Glutamatergic neuron (in vitro differentiated cells): ENCODE data around the gene EVA1C. TPM values are rescaled to one million over a fixed set of nuclear protein-coding genes. Genes with fewer than 3 reads are reported as not detected.

Source experiments
- DNase-seq: peaks from one replicate; pipeline ENCODE4 v3.0.0; 2022
- H3K27ac Mint-ChIP-seq: one replicate; pipeline ENCODE4 v1.8.0; 2020; ENCODE audit warnings: mild to moderate bottlenecking, mixed read lengths, inconsistent platforms; ENCODE audit not compliant: unreplicated experiment
- H3K27me3 Mint-ChIP-seq: one replicate; pipeline ENCODE4 v1.8.0; 2020; ENCODE audit warnings: mild to moderate bottlenecking, moderate library complexity, mixed read lengths, inconsistent platforms; ENCODE audit not compliant: unreplicated experiment
- H3K36me3 Mint-ChIP-seq: one replicate; pipeline ENCODE4 v1.8.0; 2020; ENCODE audit warnings: mild to moderate bottlenecking, mixed read lengths, inconsistent platforms; ENCODE audit not compliant: unreplicated experiment
- H3K4me1 Mint-ChIP-seq: one replicate; pipeline ENCODE4 v1.8.0; 2020; ENCODE audit warnings: mild to moderate bottlenecking, low read depth, mixed read lengths, inconsistent platforms; ENCODE audit not compliant: unreplicated experiment
- H3K4me3 Mint-ChIP-seq: one replicate; pipeline ENCODE4 v1.8.0; 2020; ENCODE audit warnings: mild to moderate bottlenecking, mixed read lengths, inconsistent platforms; ENCODE audit not compliant: unreplicated experiment
- H3K9me3 Mint-ChIP-seq: one replicate; pipeline ENCODE4 v1.8.0; 2020; ENCODE audit warnings: mild to moderate bottlenecking, moderate library complexity, mixed read lengths, inconsistent platforms; ENCODE audit not compliant: unreplicated experiment
- total RNA-seq: library from RNA; stranded (reverse); fragmentation: NEBNext Ultra II Directional; extraction: Animal tissue kit (Norgen Biotek cat#: 25700); gene quantifications from one replicate; pipeline ENCODE4 v1.2.1, GENCODE V29; 2021; ENCODE audit not compliant: unreplicated experiment
- TF ChIP-seq, protein P1 (sequence below): fragments of 200-600 bp; sonication (generic); IDR thresholded peaks from one replicate; pipeline ENCODE4 v1.5.0; 2021; ENCODE audit not compliant: partially characterized antibody, unreplicated experiment

Gene EVA1C
- total RNA-seq, 1 donor from 2014 or later = 2.5 TPM

DNA sequence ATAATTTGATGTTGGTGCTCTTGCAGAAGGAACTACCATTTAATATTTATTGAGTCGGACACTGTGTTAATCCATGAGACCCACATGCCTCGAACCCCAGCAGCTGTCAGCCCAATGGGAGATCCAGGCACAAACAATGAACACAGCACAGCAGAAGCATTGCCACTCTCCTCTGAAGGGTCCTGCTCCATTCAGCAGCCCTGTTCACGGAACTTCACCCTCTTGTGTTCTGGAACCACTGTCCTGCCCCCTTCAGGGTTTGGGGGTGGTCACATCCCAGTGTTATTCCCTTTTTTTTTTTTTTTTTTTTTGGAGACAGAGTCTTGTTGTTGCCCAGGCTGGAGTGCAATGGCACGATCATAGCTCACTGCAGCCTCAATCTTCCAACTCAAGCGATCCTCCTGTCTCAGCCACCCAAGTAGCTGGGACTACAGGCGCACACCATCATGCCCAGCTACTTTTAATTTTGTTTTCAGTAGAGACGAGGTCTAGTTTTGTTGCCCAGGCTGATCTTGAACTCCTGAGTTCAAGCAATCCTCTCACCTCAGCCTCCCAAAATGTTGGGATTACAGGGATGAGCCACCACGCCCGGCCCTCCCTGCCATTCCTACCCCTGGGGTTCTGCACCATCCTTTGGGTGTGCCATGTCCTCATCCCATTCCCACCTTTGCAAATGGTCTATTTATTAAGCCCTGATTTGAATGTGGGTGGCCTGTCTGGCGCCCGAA lies 70.2 kb downstream of the EVA1C start:
- TF ChIP-seq, protein P1, sequence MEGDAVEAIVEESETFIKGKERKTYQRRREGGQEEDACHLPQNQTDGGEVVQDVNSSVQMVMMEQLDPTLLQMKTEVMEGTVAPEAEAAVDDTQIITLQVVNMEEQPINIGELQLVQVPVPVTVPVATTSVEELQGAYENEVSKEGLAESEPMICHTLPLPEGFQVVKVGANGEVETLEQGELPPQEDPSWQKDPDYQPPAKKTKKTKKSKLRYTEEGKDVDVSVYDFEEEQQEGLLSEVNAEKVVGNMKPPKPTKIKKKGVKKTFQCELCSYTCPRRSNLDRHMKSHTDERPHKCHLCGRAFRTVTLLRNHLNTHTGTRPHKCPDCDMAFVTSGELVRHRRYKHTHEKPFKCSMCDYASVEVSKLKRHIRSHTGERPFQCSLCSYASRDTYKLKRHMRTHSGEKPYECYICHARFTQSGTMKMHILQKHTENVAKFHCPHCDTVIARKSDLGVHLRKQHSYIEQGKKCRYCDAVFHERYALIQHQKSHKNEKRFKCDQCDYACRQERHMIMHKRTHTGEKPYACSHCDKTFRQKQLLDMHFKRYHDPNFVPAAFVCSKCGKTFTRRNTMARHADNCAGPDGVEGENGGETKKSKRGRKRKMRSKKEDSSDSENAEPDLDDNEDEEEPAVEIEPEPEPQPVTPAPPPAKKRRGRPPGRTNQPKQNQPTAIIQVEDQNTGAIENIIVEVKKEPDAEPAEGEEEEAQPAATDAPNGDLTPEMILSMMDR = no peak
- Mint-ChIP-seq H3K4me3 (no peak overlapping the region), H3K4me1 (peaks cover 9% of the 10 kb centered on the region), H3K36me3 (no peaks in the 10 kb centered on the region), H3K27me3 (peaks cover 4% of the 10 kb centered on the region), H3K27ac (no peak overlapping the region), H3K9me3 (peaks cover 3% of the 10 kb centered on the region)
- no peak for DNase-seq

- H3K36me3 Mint-ChIP-seq = no peaks in the 10 kb centered on the region
- H3K27me3 Mint-ChIP-seq = peaks cover 2% of the 10 kb centered on the region
- H3K27ac Mint-ChIP-seq = no peak overlapping the region
- DNase-seq = no peak
- peaks cover 9% of the 10 kb centered on the region for H3K4me1 Mint-ChIP-seq
- H3K4me3 Mint-ChIP-seq = no peak overlapping the region
- TF ChIP-seq, protein P1 = no peak
- peaks cover 3% of the 10 kb centered on the region for H3K9me3 Mint-ChIP-seq
Observed at GRCh38 chr21:32483293-32483595, 70.7 kb downstream of the EVA1C start.

DNA sequence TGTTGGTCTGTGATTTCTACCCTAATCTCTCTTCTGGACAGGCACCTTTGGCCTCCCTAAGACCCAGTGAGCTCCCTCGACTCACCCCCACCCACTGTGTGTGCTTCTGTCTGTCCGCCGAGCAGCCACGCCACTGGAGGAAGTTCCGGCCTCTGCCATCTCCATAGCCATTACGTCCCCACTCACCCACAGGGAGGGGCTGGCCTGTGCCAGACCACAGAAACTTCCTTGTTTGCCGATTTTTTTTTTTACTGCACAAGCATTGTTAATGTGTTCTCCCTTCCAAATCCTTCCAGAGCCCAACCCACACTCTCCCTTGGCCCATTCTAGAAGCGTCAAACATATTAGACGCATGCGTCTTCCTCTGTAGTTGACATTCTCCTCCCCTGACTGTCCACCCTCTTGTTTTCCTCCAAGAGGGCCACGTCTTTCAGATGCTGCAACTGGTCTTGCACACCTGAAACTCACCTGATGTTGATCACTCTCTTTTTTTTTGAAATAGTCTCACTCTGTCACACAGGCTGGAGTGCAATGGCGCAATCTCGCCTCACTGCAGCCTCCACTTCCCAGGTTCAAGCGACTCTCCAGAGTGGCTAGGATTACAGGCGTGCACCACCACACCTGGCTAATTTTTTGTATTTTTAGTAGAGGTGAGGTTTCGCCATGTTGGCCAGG lies 72.3 kb downstream of the EVA1C start:
- Mint-ChIP-seq H3K36me3 (peaks cover 5% of the 10 kb centered on the region), H3K27ac (no peak overlapping the region), H3K4me3 (no peak overlapping the region), H3K27me3 (peaks cover 2% of the 10 kb centered on the region), H3K9me3 (peaks cover 3% of the 10 kb centered on the region), H3K4me1 (peaks cover 9% of the 10 kb centered on the region)
- no peak for DNase-seq
- TF ChIP-seq, protein P1 = no peak

GRCh38 chr21:32492376-32492775 lies 79.9 kb downstream of the EVA1C start:
- no peak overlapping the region for H3K4me3 Mint-ChIP-seq
- H3K4me1 Mint-ChIP-seq = no peaks in the 10 kb centered on the region
- no peak for DNase-seq
- H3K9me3 Mint-ChIP-seq = no peaks in the 10 kb centered on the region
- H3K36me3 Mint-ChIP-seq = peaks cover 5% of the 10 kb centered on the region
- no peak overlapping the region for H3K27ac Mint-ChIP-seq
- no peaks in the 10 kb centered on the region for H3K27me3 Mint-ChIP-seq
- TF ChIP-seq, protein P1 = no peak
